HG03097 (cell line): ENCODE data around the gene ZNF831.

ENCODE experiments used
- ATAC-seq: cut with Tn5 transposase; IDR thresholded peaks from one replicate; pipeline ENCODE4 v1.9.1; 2021; ENCODE audit not compliant: unreplicated experiment, low FRiP score

ZNF831 gene

GRCh38 chr20:59207742-59208357 is 44.2 kb downstream of the ZNF831 start:
- ATAC-seq, result peak; percentile 50

DNA sequence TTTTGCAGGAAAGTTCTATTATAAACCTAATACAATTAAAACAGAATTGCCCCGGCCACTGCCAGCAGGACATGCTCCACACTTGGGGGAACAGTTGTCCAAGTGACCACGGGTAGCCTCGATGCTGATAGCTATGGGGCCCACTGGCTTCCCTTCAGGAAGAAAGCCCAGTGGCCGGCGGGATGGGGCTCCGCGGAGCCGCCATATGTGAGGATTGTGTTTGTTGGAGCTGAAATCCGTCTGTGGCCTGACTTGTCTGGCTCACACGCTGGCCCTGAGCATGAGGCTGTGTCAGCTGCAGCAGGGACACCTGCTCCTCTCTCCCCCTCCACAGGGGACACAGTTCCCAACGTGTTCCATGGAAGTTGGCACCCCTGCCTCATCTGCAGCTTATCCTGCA is 46.6 kb downstream of the ZNF831 start:
- no peak for ATAC-seq

DNA sequence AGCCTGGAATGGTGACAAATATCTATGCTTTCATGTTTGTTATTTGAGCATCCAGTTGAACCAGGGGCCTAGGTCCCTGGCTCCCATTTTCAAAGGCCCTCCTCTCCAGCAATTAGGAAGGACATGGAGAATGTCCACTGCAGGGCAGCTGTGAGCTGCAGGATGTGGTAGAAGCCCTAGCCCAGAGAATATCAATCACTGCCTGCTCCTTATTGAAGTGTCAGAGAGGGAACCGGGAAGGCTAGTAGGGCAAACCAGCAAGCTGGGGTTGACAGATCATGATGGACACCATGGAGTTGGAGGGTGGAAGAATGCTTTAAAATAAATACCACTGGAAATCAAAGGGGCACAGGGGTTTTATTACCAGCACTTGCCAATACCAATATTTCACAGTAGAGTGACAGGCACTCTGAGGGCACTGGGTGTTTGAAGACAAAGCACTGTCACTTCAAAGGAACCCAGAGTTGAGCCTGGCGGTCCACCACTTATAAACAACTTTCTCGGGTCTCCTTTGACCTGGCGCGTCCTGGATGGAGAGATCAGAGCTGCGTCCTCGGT is 47.7 kb downstream of the ZNF831 start:
- ATAC-seq, result no peak

DNA sequence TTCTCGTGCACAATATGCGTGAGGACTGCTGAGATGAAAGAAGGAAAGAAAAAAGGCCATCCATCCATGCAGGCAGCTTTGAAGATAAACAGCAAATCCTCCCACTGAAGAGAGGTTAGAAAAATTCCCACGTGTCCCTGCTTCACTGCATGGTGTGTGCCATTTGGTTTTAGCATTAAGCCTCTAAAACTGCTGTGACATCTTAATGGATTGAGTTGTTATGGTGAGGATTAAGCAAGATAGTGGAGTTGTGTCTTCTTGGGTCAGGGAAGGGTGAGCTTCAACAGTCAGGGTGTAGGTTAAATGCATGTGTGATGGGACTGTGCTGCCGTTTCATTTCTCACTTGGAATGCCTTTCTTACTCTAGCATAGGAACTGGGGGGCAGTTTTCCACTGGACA is 50.5 kb downstream of the ZNF831 start:
- no peak for ATAC-seq

DNA sequence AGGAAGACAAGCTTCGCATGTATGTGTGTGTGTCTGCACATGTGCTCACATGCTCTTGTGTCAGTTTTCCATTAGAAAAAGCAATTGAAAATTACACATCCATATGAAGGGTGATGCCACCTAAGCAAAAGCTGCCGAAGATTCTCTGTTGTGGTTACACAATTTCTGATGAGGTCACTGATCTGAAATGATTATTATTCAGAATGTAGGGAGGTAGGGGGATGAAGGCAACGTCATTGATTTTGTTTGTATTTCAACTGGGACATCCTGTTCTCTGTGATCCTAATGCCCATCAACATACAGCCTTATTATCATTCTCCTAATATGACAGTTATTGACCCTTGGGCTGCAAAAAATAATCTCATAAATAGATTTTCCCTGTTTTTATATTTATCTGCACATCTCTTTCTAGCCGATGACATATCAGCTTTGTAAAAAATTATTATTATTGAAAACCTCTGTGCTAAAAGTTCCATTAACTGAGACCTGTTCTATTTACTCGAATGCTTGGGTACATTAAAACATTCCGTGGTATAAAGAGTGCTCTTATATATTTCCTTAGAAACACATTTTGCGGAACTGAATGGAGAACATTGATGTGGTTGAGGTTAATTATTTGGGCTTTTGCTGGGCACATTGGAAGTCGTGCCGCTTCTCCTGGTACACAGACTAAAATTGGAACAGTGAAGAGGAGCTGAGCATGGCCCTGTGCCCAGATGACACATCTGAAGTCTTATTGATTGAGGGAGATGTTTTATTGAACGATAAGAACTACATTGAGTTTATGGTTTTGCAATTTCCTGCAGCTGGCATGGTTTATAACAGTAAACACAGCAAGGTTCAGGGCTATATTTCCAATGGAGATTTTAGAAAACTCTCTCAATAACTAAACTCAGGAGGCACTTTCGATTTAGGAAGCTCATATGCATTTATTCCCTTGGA is 51.3 kb downstream of the ZNF831 start:
- no peak for ATAC-seq

DNA sequence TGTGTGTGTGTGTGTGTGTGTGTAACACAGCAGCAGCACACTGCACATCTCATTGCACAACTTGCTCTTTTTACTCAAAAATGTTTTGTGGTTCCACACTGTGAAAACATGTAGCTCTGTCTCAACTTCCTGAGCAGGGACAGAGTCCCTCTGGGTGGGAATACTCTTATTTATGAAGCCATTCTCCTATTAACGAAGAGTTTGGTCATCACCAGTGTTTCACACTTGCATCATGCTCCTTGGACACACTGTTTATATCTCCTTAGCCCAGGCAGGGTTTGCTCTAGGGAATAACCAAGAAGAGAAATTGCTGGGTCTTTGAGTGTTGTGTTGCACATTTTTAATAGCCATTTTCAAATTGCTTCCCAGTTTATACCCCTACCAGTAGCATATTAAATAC is 53.6 kb downstream of the ZNF831 start:
- ATAC-seq, result no peak

- ATAC-seq, result no peak
Measured at GRCh38 chr20:59217794-59218280, 54.2 kb downstream of the ZNF831 start.

- no peak for ATAC-seq
Measured at GRCh38 chr20:59219211-59219610, 55.6 kb downstream of the ZNF831 start.

DNA sequence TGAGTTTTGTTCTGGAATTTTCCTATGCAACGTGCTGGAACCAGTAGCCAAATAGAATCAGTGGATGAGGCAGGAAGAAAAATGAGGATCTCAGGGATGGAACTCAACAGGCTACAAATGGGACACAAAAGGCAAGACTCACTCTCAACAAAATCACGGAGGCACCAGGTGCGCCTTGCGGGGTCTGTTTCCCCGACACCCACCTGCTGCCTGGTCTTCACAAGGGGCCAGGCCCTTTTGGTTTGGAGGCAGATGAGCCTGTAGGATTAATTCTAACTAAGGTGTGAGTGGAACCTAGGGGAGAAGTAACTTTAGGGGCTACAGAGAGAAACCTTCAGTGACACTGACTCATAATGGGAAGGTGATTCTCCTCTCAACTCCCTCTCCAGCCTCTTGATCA is 56.5 kb downstream of the ZNF831 start:
- no peak for ATAC-seq

DNA sequence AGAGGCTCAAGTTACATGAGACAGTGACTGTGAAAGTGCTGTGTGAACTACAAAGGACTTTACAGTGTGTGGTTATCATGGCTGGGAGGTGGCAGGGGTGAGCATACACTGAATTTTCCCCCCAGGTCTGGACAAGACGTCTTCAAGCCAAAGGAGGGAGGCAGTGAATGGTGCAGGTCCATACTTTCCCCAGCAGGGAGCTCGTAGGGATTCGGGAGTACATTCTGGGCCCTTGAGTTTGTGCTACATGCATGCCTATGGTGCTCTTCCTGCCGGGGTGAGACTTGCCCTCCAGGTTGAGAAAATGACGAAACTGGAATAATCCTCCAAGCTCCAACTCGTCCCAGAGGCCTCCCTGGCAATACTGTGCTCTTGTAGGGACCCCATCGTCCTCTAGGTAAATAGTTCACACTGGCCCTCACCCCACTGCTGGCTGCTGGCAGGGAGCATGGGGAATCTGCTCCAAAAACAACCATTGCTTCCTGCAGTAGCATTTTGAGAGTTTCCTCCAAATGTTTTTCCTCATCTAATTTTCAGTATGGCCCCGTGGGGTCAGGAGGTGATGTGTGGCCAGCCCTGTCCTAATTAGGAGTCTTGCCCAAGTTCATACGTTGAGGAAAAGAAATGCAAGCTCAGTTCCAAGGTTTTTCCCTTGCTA is 57.6 kb downstream of the ZNF831 start:
- ATAC-seq, result no peak

- no peak for ATAC-seq
Measured at GRCh38 chr20:59221707-59222252, 58.2 kb downstream of the ZNF831 start.

- ATAC-seq, result peak; percentile 71
Measured at GRCh38 chr20:59222253-59223181, 58.9 kb downstream of the ZNF831 start.

DNA sequence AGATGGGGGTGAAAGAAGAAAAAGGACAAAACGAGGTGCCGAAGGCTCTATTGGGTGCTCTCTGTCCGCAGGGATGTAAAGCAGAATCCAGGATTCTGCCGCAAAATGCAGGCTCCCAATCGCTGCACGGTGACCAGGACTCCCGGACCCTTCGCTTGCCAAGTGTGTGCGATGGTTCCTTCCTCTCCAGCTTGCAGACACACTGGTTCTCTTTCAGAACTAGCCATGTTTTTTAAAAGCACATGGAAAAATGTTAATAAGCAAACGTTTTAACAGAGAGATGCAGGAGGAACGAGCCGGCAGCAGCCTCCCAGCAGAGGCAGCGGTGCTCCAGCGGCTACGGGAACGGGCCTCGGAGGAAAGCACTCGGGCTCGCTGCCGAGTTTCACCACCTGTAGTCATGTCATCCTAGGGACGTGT is 59.6 kb downstream of the ZNF831 start:
- no peak for ATAC-seq

- no peak for ATAC-seq
Measured at GRCh38 chr20:59223750-59224149, 60.1 kb downstream of the ZNF831 start.

DNA sequence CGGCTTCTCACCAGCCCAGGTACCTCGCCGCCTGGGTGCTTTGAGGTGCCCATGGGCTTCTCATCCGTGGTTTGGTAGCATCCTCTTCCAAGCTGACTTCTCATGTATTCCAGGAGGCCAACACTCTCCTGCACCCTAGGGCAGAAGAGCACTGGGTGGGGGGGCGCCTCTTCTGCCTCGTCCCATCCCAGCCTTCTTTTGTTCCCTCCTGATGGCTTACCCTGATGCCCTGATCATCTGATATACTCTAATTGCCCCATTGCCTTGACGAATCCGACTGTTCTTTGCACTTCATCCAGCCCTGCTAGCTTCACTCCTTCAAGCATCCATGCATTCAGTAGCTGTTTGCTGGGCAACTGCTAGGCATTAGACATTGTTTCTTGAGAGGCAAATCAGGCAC is 60.6 kb downstream of the ZNF831 start:
- ATAC-seq, result no peak

GRCh38 chr20:59230385-59230784 is 66.8 kb downstream of the ZNF831 start:
- no peak for ATAC-seq

DNA sequence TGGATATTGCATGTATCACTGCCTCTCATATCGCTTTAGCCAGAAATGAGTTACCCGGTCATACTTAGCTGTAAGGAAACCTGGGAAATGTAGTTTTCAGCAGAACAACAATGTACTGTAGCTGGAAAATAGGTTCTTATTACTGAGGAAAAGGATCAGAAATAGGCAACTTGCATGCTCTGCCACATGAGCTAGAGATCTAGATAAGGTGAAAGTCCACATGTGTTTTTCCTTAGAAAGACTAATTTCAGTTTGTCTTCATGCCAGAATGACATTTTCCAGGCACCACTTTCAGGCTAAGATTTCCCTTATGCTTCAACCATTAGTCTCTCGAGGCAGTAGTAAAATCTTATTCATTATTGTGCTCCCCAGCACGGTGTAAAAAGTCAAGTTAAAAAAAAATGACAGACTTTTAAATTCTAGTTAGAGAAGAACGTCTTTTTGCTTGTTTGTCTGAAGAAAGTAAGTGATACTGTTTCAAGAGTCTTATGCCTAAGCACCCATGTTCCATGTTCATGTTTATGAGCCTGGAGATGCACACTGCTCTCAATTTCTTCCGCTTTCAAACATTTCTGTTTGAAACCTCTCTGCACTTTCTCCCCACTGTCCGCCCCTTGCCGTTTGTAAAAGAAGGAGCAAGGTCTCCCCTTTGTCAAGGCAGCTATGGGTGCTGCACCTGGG is 67.6 kb downstream of the ZNF831 start:
- no peak for ATAC-seq

- no peak for ATAC-seq
Measured at GRCh38 chr20:59232618-59233017, 69.0 kb downstream of the ZNF831 start.

- no peak for ATAC-seq
Measured at GRCh38 chr20:59235226-59235625, 71.6 kb downstream of the ZNF831 start.
